Sigmoid colon (tissue), 7 donors: ENCODE results near the gene GRPEL1. TPM values are rescaled to one million over a fixed set of nuclear protein-coding genes. Genes with fewer than 3 reads are reported as not detected.

Source experiments
- DNase-seq: peaks from one replicate; pipeline ENCODE4 v3.0.0-alpha.2; 2019
- H3K27ac ChIP-seq, 4 donors: fragments of 200-600 bp; sonication (generic); one replicate each; pipeline ENCODE4 v1.5.1; 2016 to 2019; ENCODE audit warnings: mild to moderate bottlenecking in 1 of 4
- H3K27me3 ChIP-seq, 3 donors: fragments of 200-600 bp; sonication (generic); one replicate each; pipeline ENCODE4 v1.5.1; 2019; ENCODE audit warnings: mild to moderate bottlenecking in 1 of 3
- H3K36me3 ChIP-seq, 4 donors: fragments of 200-600 bp; sonication (generic); one replicate each; pipeline ENCODE4 v1.5.1; 2016 to 2019
- H3K4me1 ChIP-seq, 4 donors: fragments of 200-600 bp; sonication (generic); one replicate each; pipeline ENCODE4 v1.5.1; 2017 to 2019
- H3K4me3 ChIP-seq, 4 donors: fragments of 200-600 bp; sonication (generic); one replicate each; pipeline ENCODE4 v1.5.1; 2017 to 2019; ENCODE audit warnings: mild to moderate bottlenecking in 2 of 4, moderate library complexity in 1 of 4
- H3K9me3 ChIP-seq, 4 donors: fragments of 200-600 bp in 3 of 4; sonication (generic) in 3 of 4; one replicate each; pipeline versions ENCODE4 v1.5.1 to v1.6.1; 2013 to 2019
- CTCF ChIP-seq, 4 experiments: fragments of 450-650 bp in 3 of 4; fragments of 200-600 bp in 1 of 4; IDR thresholded peaks; one replicate each; pipeline ENCODE4 v1.5.1; 2016 to 2019; ENCODE audit warnings: antibody characterized with exemption in 4 of 4, mild to moderate bottlenecking in 3 of 4, moderate library complexity in 2 of 4
- EP300 ChIP-seq, 4 donors: sonication (generic); formaldehyde crosslinking; IDR thresholded peaks; one replicate each; pipeline ENCODE4 v1.6.1; 2017; ENCODE audit warnings: antibody characterized with exemption in 4 of 4
- POLR2A ChIP-seq, 2 donors: fragments of 450-650 bp; IDR thresholded peaks; one replicate each; pipeline ENCODE4 v1.6.1; 2016; ENCODE audit warnings: antibody characterized with exemption in 2 of 2, mild to moderate bottlenecking in 2 of 2, moderate library complexity in 2 of 2
- POLR2AphosphoS5 ChIP-seq, 4 donors: sonication (generic); formaldehyde crosslinking; IDR thresholded peaks; one replicate each; pipeline ENCODE4 v1.6.1; 2017; ENCODE audit warnings: antibody characterized with exemption in 4 of 4
- WGBS, 2 donors: extraction: QIAGEN DNeasy Blood & Tissue Kit; methylation state at CpG; one replicate each; pipeline ENCODE4 v1.1.7; 2013; 5-methylcytosine and 5-hydroxymethylcytosine counted together
- intact Hi-C: fragments of 100-400 bp; cut with DNase I; formaldehyde crosslinking; loops from one replicate; pipeline ENCODE4 v1.15.1; 2023
- polyA plus RNA-seq, 3 donors: library from polyadenylated mRNA; stranded (reverse); fragments of 200-250 nt; gene quantifications; one replicate each; pipeline ENCODE4 v1.2.3, GENCODE V29; 2013
- total RNA-seq, 4 donors: library from RNA; depleted of rRNA; stranded (reverse); fragments of >200 nt; gene quantifications; one replicate each; pipeline ENCODE4 v1.1.0, GENCODE V29; 2016
- donor health status: healthy with polysubstance abuse.
- donor health status: Bipolar disorder and iron deficiency.
- donor health status: healthy.

The GRPEL1 gene
- total and polyA plus RNA-seq, 7 donors = 7.5 to 34.7 (median 23.2) TPM

DNA sequence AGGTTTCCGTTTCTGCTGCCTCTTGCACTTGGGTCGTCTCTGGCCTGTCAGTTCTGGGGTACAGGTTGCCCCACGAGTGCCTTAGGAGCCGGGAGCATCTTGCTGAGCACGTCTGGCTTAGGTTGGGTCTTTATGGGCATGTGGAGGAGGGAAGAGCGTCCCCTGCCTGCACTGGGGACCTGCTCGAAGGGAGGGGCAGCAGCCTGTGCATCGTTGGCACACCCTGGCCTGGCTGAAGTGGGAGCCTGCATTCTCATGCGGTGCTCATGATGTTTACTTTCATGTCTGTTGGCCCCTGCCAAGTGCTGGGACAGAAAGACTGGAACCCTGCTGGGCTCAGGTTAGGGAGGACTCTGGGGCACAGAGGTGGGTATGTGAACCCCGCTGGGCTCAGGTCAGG is 48.5 kb downstream of the GRPEL1 start:
- 92% methylated on average over 10 of the region's 10 CpGs for WGBS, 2 donors
- intact Hi-C loops = no loop called here
- TF ChIP-seq POLR2AphosphoS5 (IDR thresholded peaks at IDR 0.05) (no peak), EP300 (IDR thresholded peaks at IDR 0.05) (no peak), POLR2A (IDR thresholded peaks at IDR 0.05) (no peak), CTCF (IDR thresholded peaks at IDR 0.05) (no peak)
- Histone ChIP-seq H3K36me3 (peaks cover 7 to 90% (median 35%) of the 10 kb centered on the region in 4 donors), H3K4me3 (no peak overlapping the region), H3K9me3 (no peaks in the 10 kb centered on the region), H3K27ac (no peak overlapping the region), H3K4me1 (no peaks in the 10 kb centered on the region), H3K27me3 (no peaks in the 10 kb centered on the region)
- no peak for DNase-seq

DNA sequence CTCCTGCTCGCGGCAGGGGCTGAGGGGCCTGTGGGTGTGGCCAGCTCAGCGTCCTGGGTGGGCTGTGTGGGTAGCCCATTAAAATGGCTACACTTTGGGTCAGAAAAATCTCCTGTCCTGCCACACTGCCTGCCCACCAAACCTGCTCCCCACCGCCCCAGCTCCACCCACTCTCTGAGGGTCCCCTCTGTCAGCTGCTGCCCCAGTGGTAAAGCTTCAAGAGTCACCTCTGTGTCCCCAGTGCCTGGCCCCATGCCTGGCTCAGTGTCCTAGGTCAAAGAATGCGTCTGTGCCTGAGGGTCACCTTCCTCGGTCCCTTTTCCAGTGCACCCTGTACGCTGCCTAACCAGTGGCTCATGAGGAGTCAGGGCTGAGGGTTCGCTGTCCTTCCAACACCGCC is 49.6 kb downstream of the GRPEL1 start:
- TF ChIP-seq POLR2A (IDR thresholded peaks at IDR 0.05) (no peak), POLR2AphosphoS5 (IDR thresholded peaks at IDR 0.05) (no peak), EP300 (IDR thresholded peaks at IDR 0.05) (no peak), CTCF (IDR thresholded peaks at IDR 0.05) (no peak)
- no peak overlapping the region for H3K4me3 ChIP-seq
- H3K36me3 ChIP-seq = peaks cover 7 to 90% (median 37%) of the 10 kb centered on the region in 4 donors
- DNase-seq = no peak
- H3K4me1 ChIP-seq = no peaks in the 10 kb centered on the region
- H3K27ac ChIP-seq = no peak overlapping the region
- intact Hi-C loops = no loop called here
- H3K27me3 ChIP-seq = no peaks in the 10 kb centered on the region
- H3K9me3 ChIP-seq = no peaks in the 10 kb centered on the region
- WGBS, 2 donors = 96 to 97% methylated on average over 9 of the region's 9 CpGs

DNA sequence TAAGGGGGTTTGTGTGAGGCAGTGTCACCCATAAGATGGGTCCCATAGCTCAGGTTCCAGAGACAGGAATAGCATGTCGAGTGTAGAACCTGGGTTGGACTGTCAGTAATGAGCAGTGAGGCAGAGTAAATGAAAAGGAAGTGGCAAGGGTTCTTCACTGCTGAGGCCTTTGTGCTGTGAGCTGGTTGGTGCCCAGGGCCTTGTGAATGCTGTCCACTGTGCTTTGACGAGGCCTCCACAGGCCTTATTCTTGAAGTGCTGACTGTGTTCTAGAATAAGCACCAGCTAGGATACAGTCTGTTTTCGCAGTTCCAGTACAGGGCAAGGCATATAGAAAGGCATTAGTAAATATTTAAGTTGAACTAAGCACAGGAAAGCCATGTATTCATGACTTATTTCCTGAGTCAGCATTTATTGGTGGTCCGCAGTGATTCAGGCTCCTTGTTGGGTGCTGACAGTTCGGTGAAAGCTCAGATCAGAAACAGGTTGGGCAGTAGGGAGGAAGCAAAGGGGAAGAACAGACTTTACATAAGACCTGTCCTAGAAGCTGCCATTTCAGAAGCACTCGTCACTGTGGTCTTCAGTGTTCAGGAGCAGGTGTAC is 50.3 kb downstream of the GRPEL1 start:
- H3K4me1 ChIP-seq = no peaks in the 10 kb centered on the region
- H3K9me3 ChIP-seq = no peaks in the 10 kb centered on the region
- H3K4me3 ChIP-seq = no peak overlapping the region
- TF ChIP-seq EP300 (IDR thresholded peaks at IDR 0.05) (no peak), POLR2AphosphoS5 (IDR thresholded peaks at IDR 0.05) (no peak), POLR2A (IDR thresholded peaks at IDR 0.05) (no peak), CTCF (IDR thresholded peaks at IDR 0.05) (no peak)
- no peaks in the 10 kb centered on the region for H3K27me3 ChIP-seq
- no peak for DNase-seq
- H3K27ac ChIP-seq = no peak overlapping the region
- H3K36me3 ChIP-seq = peaks cover 7 to 90% (median 39%) of the 10 kb centered on the region in 4 donors
- intact Hi-C loops = no loop called here
- 94% methylated on average over 6 of the region's 6 CpGs for WGBS, 2 donors

GRCh38 chr4:7016512-7016911 is 51.4 kb downstream of the GRPEL1 start:
- Histone ChIP-seq H3K27me3 (no peaks in the 10 kb centered on the region), H3K4me1 (no peaks in the 10 kb centered on the region), H3K27ac (no peak overlapping the region), H3K36me3 (peaks cover 7 to 90% (median 42%) of the 10 kb centered on the region in 4 donors), H3K4me3 (no peak overlapping the region), H3K9me3 (no peaks in the 10 kb centered on the region)
- DNase-seq = no peak
- TF ChIP-seq POLR2AphosphoS5 (IDR thresholded peaks at IDR 0.05) (no peak), EP300 (IDR thresholded peaks at IDR 0.05) (no peak), CTCF (IDR thresholded peaks at IDR 0.05) (no peak), POLR2A (IDR thresholded peaks at IDR 0.05) (no peak)
- intact Hi-C loops = no loop called here
- WGBS, 2 donors = 91 to 97% methylated on average over 6 of the region's 6 CpGs

DNA sequence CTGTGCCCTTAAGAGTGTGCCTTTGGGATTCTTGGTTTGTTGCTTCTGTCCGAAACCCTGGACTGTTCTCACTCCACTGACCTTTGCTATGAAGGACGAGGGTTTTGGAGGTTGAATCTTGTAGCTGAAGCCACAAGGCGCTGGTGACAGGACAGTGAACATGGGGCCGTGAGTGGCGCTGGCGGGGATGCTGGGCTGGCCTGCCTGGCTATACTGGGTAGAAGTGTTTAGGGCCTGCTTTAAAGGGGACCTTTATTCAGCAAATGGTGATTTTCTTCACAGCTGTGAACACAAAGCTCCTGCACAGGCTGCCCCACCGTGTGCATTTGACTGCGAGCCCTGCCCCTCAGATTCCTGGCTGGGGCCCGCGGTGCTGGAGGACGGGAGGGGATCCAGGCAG is 51.8 kb downstream of the GRPEL1 start:
- no peak overlapping the region for H3K4me3 ChIP-seq
- H3K4me1 ChIP-seq = no peaks in the 10 kb centered on the region
- no peak for DNase-seq
- TF ChIP-seq POLR2AphosphoS5 (IDR thresholded peaks at IDR 0.05) = no peak
- no peak for TF ChIP-seq CTCF (IDR thresholded peaks at IDR 0.05)
- no peak for TF ChIP-seq POLR2A (IDR thresholded peaks at IDR 0.05)
- no peak for TF ChIP-seq EP300 (IDR thresholded peaks at IDR 0.05)
- no peaks in the 10 kb centered on the region for H3K9me3 ChIP-seq
- WGBS, 2 donors = 81 to 85% methylated on average over 11 of the region's 11 CpGs
- intact Hi-C loops = no loop called here
- H3K27ac ChIP-seq = no peak overlapping the region
- peaks cover 7 to 90% (median 43%) of the 10 kb centered on the region in 4 donors for H3K36me3 ChIP-seq
- H3K27me3 ChIP-seq = no peaks in the 10 kb centered on the region
